HepG2 (cell line): ENCODE data around the gene LTB4R. TPM values are rescaled to one million over a fixed set of nuclear protein-coding genes. Genes with fewer than 3 reads are reported as not detected.
A peak's percentile ranks its signal among the peaks of the same experiment; 100 is the strongest.

Experiments used
- BCL3 ChIP-seq: sonication (generic); formaldehyde crosslinking; IDR thresholded peaks from 2 replicates; pipeline ENCODE4 v1.5.1; 2020; ENCODE audit warnings: mild to moderate bottlenecking, missing genetic modification reagents, moderate library complexity
- BCLAF1 ChIP-seq: fragments of 450-650 bp; IDR thresholded peaks from 2 replicates; pipeline ENCODE4 v1.6.1; 2017; ENCODE audit warnings: mild to moderate bottlenecking
- CBX5 ChIP-seq: sonication (generic); formaldehyde crosslinking; IDR thresholded peaks from 2 replicates; pipeline ENCODE4 v1.4.0; 2020; ENCODE audit warnings: missing genetic modification reagents, borderline replicate concordance
- CTCF ChIP-seq: sonication (generic); formaldehyde crosslinking; IDR thresholded peaks from 2 replicates; pipeline ENCODE4 v1.5.0; 2020; ENCODE audit warnings: mild to moderate bottlenecking, missing genetic modification reagents, moderate library complexity
- DMTF1 ChIP-seq: sonication (generic); formaldehyde crosslinking; IDR thresholded peaks from 2 replicates; pipeline ENCODE4 v1.4.0; 2020; ENCODE audit warnings: mild to moderate bottlenecking, missing genetic modification reagents
- GLMP ChIP-seq: sonication (generic); formaldehyde crosslinking; IDR thresholded peaks from 2 replicates; pipeline ENCODE4 v1.9.0; 2021; ENCODE audit warnings: missing genetic modification reagents, mild to moderate bottlenecking, borderline replicate concordance
- HMG20A ChIP-seq: IDR thresholded peaks from 2 replicates; pipeline ENCODE4 v1.6.1; 2016; ENCODE audit warnings: borderline replicate concordance
- HNF4A ChIP-seq: sonication (generic); formaldehyde crosslinking; IDR thresholded peaks from 2 replicates; pipeline ENCODE4 v1.4.0; 2020; ENCODE audit warnings: missing genetic modification reagents
- HNF4G ChIP-seq, 2 experiments: sonication (generic) in 1 of 2; formaldehyde crosslinking in 1 of 2; IDR thresholded peaks; 2 replicates each; pipeline versions ENCODE4 v1.4.0 to v1.6.1; 2011 to 2020; ENCODE audit warnings: borderline replicate concordance in 2 of 2, low read depth in 2 of 2, mild to moderate bottlenecking in 2 of 2, low read length in 1 of 2, missing genetic modification reagents in 1 of 2, moderate library complexity in 1 of 2
- JARID2 ChIP-seq: sonication (generic); formaldehyde crosslinking; IDR thresholded peaks from 2 replicates; pipeline ENCODE4 v1.8.1; 2023; ENCODE audit warnings: missing genetic modification reagents, inconsistent platforms; ENCODE audit not compliant: insufficient replicate concordance
- KDM3A ChIP-seq: IDR thresholded peaks from 2 replicates; pipeline ENCODE4 v1.6.1; 2018; ENCODE audit warnings: low read depth, missing compliant biosample characterization
- KLF15 ChIP-seq: sonication (generic); formaldehyde crosslinking; IDR thresholded peaks from 2 replicates; pipeline ENCODE4 v1.8.1; 2023; ENCODE audit warnings: borderline replicate concordance, mild to moderate bottlenecking, inconsistent platforms, missing genetic modification reagents, mixed read lengths
- RFX1 ChIP-seq: fragments of 450-650 bp; IDR thresholded peaks from 2 replicates; pipeline ENCODE4 v1.6.1; 2017
- SATB2 ChIP-seq: sonication (generic); formaldehyde crosslinking; IDR thresholded peaks from 2 replicates; pipeline ENCODE4 v1.5.0; 2020; ENCODE audit warnings: missing genetic modification reagents
- ZBTB14 ChIP-seq: sonication (generic); formaldehyde crosslinking; IDR thresholded peaks from 2 replicates; pipeline ENCODE4 v1.4.0; 2020; ENCODE audit warnings: missing genetic modification reagents
- ZNF34 ChIP-seq: sonication (generic); formaldehyde crosslinking; IDR thresholded peaks from 2 replicates; pipeline ENCODE4 v1.4.0; 2020; ENCODE audit warnings: mild to moderate bottlenecking, missing genetic modification reagents, borderline replicate concordance
- ZNF607 ChIP-seq: sonication (generic); formaldehyde crosslinking; IDR thresholded peaks from 2 replicates; pipeline ENCODE4 v1.5.1; 2020; ENCODE audit warnings: missing genetic modification reagents, mild to moderate bottlenecking, borderline replicate concordance
- polyA plus RNA-seq, 8 experiments: library from polyadenylated mRNA; depleted of rRNA in 3 of 8; stranded (reverse) in 7 of 8; unstranded in 1 of 8; fragments of >200 nt; fragmentation: Illumina TruSeq in 4 of 8; extraction: Trizol in 4 of 8; gene quantifications; 2 replicates each; pipeline versions ENCODE4 v1.2.1 to v1.2.3, GENCODE V29; 2011 to 2016; ENCODE audit warnings: low read depth in 4 of 8, missing spikeins in 1 of 8, mixed read lengths in 1 of 8; ENCODE audit not compliant: insufficient read depth in 1 of 8
- total RNA-seq, 5 experiments: library from RNA; depleted of rRNA; stranded (reverse); fragments of >200 nt; fragmentation: Illumina TruSeq; extraction: Trizol; gene quantifications; 2 replicates each; pipeline ENCODE4 v1.2.3, GENCODE V29; 2016; ENCODE audit warnings: low read depth in 1 of 5

The LTB4R gene
- total and polyA plus RNA-seq, 2 of the 13 experiments (the other 11 are each of a cell fraction or from before 2014, with no cell fraction given), result 3.2 to 8.2 TPM

GRCh38 chr14:24353559-24354481 is 42.5 kb downstream of the LTB4R start (continued):
- TF ChIP-seq GLMP, result no peak
- TF ChIP-seq ZNF34 (CRISPR knock-in tag), result no peak
- TF ChIP-seq CTCF (CRISPR knock-in tag), result no peak
- TF ChIP-seq ZNF607 (CRISPR knock-in tag), result no peak
- TF ChIP-seq SATB2 (CRISPR knock-in tag), result no peak
- TF ChIP-seq HMG20A (CRISPR knock-in tag), result peak; percentile 48
- no peak for TF ChIP-seq DMTF1
- TF ChIP-seq KDM3A, result no peak
- no peak for TF ChIP-seq BCL3 (CRISPR knock-in tag)
- peak; percentile 65 for TF ChIP-seq HNF4A (CRISPR knock-in tag)
- TF ChIP-seq BCLAF1, result no peak
- TF ChIP-seq RFX1, result no peak
- peak; percentile 34; the same call in 1 of the 2 replicates for TF ChIP-seq HNF4G (IDR thresholded peaks at IDR 0.05; ENCODE audit: borderline replicate concordance, low read depth, low read length)
- no peak for TF ChIP-seq HNF4G (CRISPR knock-in tag; IDR thresholded peaks at IDR 0.05; ENCODE audit: borderline replicate concordance, low read depth)
- TF ChIP-seq CBX5, result no peak
- no peak for TF ChIP-seq JARID2 (CRISPR knock-in tag)
- TF ChIP-seq KLF15 (CRISPR knock-in tag), result no peak
- TF ChIP-seq ZBTB14 (CRISPR knock-in tag), result no peak
